AG04449 (cell line): ENCODE data around the gene NXT1.

Experiments
- CTCF ChIA-PET: fragments of 350-600 bp; formaldehyde crosslinking; extraction: SDS; loops from one replicate; lab custom pipeline; 2021; ENCODE audit warnings: antibody characterized with exemption; lab: Yijun Ruan, JAX
- POLR2A ChIA-PET: fragments of 400-600, 350-600 bp; formaldehyde crosslinking; extraction: SDS; loops from one replicate; lab custom pipeline; 2020; ENCODE audit warnings: antibody characterized with exemption, inconsistent platforms; lab: Yijun Ruan, JAX
- DNase-seq: peaks from one replicate; pipeline ENCODE4 v3.0.0-alpha.2; 2010; ENCODE audit warnings: low read depth, low spot score
- H3K4me3 ChIP-seq: 2 replicates; pipeline ENCODE4 v1.5.1; 2011; ENCODE audit warnings: low read depth, mild to moderate bottlenecking, control low read depth, low read length
- TF ChIP-seq, protein P1 (sequence below): IDR thresholded peaks from one replicate; pipeline ENCODE4 v1.5.1; 2011; ENCODE audit warnings: mild to moderate bottlenecking, moderate library complexity, low read length, control low read depth, inconsistent platforms; ENCODE audit not compliant: insufficient read depth; ENCODE audit errors: missing control alignments

The NXT1 gene

DNA sequence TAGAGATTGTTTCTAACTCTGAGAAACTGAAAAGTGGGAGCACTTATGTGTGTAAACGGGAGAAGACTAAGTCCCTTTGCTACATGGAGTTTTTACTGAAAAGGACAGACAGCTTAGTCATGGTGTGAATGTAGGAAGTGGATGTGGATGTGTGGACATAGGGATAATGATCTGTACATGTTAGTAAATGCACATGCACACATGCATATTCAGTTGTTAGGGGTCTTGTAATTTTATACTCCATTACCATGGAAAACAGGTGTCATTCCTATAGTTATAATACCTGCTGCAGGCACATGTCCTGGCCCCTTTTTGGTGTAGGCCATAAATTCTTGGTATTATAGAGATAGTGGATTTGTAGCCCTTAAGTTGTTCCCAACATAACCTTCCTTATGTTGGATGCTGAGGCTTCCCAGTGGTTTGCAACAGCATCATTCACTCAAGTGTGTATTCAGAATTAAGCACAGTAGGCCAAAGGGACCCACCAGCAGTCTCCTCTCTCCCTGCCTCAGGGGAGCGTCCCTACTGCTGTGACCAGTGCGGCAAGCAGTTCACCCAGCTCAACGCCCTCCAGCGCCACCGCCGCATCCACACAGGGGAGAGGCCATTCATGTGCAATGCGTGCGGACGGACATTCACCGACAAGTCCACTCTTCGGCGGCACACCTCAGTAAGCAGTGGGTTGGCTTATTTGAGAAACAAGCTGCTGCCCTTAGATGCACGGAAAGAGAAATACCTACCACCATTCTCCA lies 18.7 kb downstream of the NXT1 start:
- POLR2A ChIA-PET = interaction anchor here (1.1 to 1.4 kb wide), 2 partner anchors 11 kb away, joined by 3 to 6 read pairs; no protein-coding TSS in a partner anchor
- TF ChIP-seq, protein P1, sequence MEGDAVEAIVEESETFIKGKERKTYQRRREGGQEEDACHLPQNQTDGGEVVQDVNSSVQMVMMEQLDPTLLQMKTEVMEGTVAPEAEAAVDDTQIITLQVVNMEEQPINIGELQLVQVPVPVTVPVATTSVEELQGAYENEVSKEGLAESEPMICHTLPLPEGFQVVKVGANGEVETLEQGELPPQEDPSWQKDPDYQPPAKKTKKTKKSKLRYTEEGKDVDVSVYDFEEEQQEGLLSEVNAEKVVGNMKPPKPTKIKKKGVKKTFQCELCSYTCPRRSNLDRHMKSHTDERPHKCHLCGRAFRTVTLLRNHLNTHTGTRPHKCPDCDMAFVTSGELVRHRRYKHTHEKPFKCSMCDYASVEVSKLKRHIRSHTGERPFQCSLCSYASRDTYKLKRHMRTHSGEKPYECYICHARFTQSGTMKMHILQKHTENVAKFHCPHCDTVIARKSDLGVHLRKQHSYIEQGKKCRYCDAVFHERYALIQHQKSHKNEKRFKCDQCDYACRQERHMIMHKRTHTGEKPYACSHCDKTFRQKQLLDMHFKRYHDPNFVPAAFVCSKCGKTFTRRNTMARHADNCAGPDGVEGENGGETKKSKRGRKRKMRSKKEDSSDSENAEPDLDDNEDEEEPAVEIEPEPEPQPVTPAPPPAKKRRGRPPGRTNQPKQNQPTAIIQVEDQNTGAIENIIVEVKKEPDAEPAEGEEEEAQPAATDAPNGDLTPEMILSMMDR = no peak
- DNase-seq = no peak
- CTCF ChIA-PET = no interaction called here
- H3K4me3 ChIP-seq = no peak overlapping the region

DNA sequence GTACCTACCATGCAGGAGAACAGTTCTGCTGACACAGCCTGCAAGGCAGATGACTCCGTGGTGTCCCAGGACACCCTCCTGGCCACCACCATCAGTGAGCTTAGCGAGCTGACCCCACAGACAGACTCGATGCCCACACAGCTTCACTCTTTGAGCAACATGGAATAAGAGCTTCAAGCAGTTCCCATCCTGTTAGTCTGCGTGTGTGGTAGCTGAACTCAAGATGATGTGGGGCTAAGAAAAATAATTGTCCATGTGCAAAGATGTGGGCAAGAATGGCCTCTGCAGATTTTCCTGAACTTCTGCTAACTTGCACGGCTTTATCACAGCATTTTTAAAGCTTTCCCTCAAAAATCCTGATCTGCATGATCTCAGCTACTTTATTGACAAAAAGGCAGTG lies 19.7 kb downstream of the NXT1 start:
- POLR2A ChIA-PET = interaction anchor here (1.1 kb wide), 1 partner anchor 12 kb away, joined by 6 read pairs; no protein-coding TSS in a partner anchor
- no peak for DNase-seq
- CTCF ChIA-PET = interaction anchor here (0.7 to 0.8 kb wide), 2 partner anchors 20 to 237 kb away, joined by 3 read pairs; no protein-coding TSS in a partner anchor
- H3K4me3 ChIP-seq = no peak overlapping the region
- TF ChIP-seq, protein P1 = no peak

DNA sequence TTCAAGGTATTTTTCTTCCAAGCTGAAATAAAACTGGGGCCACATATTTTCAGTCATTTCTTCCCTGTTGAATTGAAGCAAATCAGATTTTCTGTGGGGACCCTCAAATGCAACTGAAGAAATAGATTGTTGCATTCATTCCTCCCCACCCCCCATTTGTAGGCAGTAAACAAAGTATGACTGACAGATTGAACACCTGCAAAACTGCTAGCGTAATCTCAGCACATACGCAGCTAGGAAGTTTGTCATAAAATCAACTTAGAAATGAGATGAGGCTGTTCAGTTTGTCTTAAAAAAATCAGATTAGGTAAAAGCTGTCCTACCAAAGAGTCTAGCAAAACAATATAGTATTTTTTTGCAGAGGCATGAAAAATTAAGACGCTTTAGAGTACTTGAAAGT lies 20.3 kb downstream of the NXT1 start:
- no peak overlapping the region for H3K4me3 ChIP-seq
- ChIA-PET POLR2A (no interaction called here), CTCF (interaction anchor here (0.7 to 0.8 kb wide), 2 partner anchors 21 to 236 kb away, joined by 3 read pairs; no protein-coding TSS in a partner anchor)
- TF ChIP-seq, protein P1 = no peak
- DNase-seq = no peak

DNA sequence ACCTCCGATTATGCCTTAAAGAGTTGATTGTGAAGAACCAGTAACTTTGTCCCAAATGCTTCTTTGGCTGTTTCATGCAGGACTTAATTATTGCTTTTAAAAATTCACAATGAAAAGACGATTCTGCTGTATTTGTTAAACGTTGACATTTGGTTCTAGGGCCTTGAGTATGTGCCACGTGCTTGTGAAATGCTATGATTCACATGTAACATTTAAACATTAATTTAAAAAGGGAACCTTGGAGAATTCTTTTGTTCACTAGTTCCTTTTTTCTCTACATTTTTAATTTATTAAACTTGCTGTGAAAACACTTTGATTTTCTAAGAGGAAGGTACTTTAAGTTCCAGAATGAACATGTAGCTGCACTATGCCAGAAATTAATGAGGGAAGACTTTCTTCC lies 20.9 kb downstream of the NXT1 start:
- ChIA-PET CTCF (no interaction called here), POLR2A (no interaction called here)
- H3K4me3 ChIP-seq = no peak overlapping the region
- DNase-seq = no peak
- TF ChIP-seq, protein P1 = no peak

DNA sequence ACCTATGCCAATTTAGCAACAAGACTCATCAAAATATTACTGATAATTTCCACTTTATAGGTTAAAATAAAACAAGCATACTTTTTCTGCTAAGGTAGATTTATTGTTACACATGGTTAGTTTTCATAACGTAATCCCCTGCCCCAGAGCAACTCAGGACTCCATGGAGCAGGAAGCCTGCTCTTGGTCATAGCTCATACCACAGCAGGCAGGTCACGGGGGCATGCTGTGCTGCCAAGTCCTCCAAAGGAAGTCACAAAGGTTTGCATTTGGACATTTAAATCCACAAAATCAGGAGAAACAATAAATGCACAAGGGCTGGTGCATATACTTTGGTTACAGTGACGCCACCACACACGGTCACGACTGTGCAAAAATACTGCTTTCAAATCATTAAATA lies 23.9 kb downstream of the NXT1 start:
- POLR2A ChIA-PET = interaction anchor here (0.7 to 1.5 kb wide), 2 partner anchors 13 to 26 kb away, joined by 3 read pairs; no protein-coding TSS in a partner anchor
- TF ChIP-seq, protein P1 = no peak
- CTCF ChIA-PET = interaction anchor here (0.9 to 2.5 kb wide), 6 partner anchors 10 to 232 kb away, joined by 3 to 6 read pairs (median 4); partner anchors contain the start of gene NAPB

DNA sequence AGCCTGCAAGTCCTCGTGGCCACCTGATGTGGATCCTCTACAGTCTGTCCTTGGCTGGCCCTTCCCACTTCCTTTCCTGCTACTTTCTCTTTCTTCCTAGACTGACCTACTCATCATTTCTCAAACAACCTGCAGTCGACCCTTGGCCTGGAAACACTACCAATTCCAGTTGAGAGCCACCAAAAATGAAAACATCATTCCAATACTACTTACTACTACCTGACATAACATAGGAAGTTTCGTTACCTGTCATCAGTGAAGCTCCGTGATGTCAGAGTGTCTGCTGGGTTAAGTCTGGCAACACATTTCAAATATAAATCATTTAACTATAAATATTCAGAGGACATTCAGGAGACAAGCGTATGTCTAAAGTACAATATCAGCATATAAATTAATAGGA lies 25.2 kb downstream of the NXT1 start:
- H3K4me3 ChIP-seq = no peak overlapping the region
- no peak for DNase-seq
- POLR2A ChIA-PET = no interaction called here
- TF ChIP-seq, protein P1 = no peak
- CTCF ChIA-PET = interaction anchor here (1.0 kb wide), 1 partner anchor 231 kb away, joined by 4 read pairs; no protein-coding TSS in a partner anchor

More for the DNA sequence above, 23.9 kb downstream of the NXT1 start:
- no peak overlapping the region for H3K4me3 ChIP-seq
- DNase-seq = no peak
